GM12878 (cell line): Measurements from ENCODE around the gene SLC8B1.

ENCODE experiments used
- GABPA ChIP-seq: IDR thresholded peaks from 2 replicates; pipeline ENCODE4 v1.6.1; 2014; ENCODE audit warnings: antibody characterized with exemption, low read depth, mild to moderate bottlenecking, inconsistent platforms
- HDAC6 ChIP-seq: fragments of 200-600 bp; sonication (generic); IDR thresholded peaks from one replicate; pipeline ENCODE4 v1.8.0; 2017; ENCODE audit warnings: antibody characterized with exemption; ENCODE audit not compliant: unreplicated experiment
- MXI1 ChIP-seq: fragments of 150-350 bp; IDR thresholded peaks from 2 replicates; pipeline ENCODE4 v1.6.1; 2011; ENCODE audit warnings: low read depth, mild to moderate bottlenecking, inconsistent platforms, low read length, improper control_type of control experiment
- MYB ChIP-seq: fragments of 150-350 bp; IDR thresholded peaks from 2 replicates; pipeline ENCODE4 v1.6.1; 2014; ENCODE audit warnings: mild to moderate bottlenecking, low read depth, low read length, borderline replicate concordance
- NR2C2 ChIP-seq: IDR thresholded peaks from 2 replicates; pipeline ENCODE4 v1.6.1; 2011; ENCODE audit warnings: borderline replicate concordance, low read depth; ENCODE audit not compliant: control insufficient read depth, insufficient read length
- POLR2AphosphoS5 ChIP-seq: IDR thresholded peaks from 2 replicates; pipeline ENCODE4 v1.6.1; 2011; ENCODE audit warnings: mild to moderate bottlenecking, low read length, inconsistent platforms
- RAD21 ChIP-seq: IDR thresholded peaks from 2 replicates; pipeline ENCODE4 v1.6.1; 2011; ENCODE audit warnings: mild to moderate bottlenecking, low read depth, low read length, moderate library complexity; ENCODE audit not compliant: insufficient read depth
- STAT3 ChIP-seq: IDR thresholded peaks from 2 replicates; pipeline ENCODE4 v1.6.1; 2011; ENCODE audit warnings: low read depth, low read length, improper control_type of control experiment
- TCF7 ChIP-seq: IDR thresholded peaks from 2 replicates; pipeline ENCODE4 v1.6.1; 2014; ENCODE audit warnings: antibody characterized with exemption, borderline replicate concordance
- TF ChIP-seq, protein P1 (sequence below), 3 experiments: IDR thresholded peaks in 2 of 3; conservative IDR thresholded peaks in 1 of 3; 2 replicates each; pipeline ENCODE4 v1.5.1; 2011; ENCODE audit warnings: low read depth in 3 of 3, low read length in 3 of 3, mild to moderate bottlenecking in 3 of 3, control low read depth in 2 of 3, moderate library complexity in 2 of 3, inconsistent platforms in 1 of 3, mixed read lengths in 1 of 3; ENCODE audit not compliant: control insufficient read depth in 2 of 3, insufficient read depth in 1 of 3; ENCODE audit errors: extremely low read depth in 1 of 3
- TF ChIP-seq, protein P2 (sequence below): fragments of 450-650 bp; IDR thresholded peaks from 2 replicates; pipeline ENCODE4 v1.6.1; 2016; ENCODE audit warnings: mild to moderate bottlenecking, moderate library complexity, borderline replicate concordance

DNA sequence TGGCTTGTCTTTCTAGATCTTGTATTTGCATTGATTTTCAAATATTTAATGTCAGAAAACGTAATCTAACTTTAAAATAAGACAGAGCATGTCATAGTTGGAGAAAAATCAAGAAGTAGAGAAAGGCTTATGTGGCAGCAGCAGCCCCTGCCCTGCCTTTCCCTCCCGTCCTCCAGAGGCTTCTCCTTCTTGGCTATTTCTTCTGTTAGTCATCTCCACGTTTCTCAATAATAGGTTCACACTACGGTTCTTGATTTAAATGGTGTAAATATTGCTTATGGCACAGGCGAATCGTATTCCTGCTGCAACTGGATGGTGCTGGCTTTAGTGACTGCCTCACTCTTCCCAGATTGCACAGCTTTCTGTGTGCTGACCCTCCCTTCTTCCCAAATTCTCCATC lies 42.8 kb downstream of the SLC8B1 start:
- TF ChIP-seq MXI1 (no peak), HDAC6 (no peak), MYB (no peak), RAD21 (no peak), NR2C2 (no peak), TCF7 (no peak), STAT3 (no peak), POLR2AphosphoS5 (no peak), GABPA (no peak)
- TF ChIP-seq, protein P1, sequence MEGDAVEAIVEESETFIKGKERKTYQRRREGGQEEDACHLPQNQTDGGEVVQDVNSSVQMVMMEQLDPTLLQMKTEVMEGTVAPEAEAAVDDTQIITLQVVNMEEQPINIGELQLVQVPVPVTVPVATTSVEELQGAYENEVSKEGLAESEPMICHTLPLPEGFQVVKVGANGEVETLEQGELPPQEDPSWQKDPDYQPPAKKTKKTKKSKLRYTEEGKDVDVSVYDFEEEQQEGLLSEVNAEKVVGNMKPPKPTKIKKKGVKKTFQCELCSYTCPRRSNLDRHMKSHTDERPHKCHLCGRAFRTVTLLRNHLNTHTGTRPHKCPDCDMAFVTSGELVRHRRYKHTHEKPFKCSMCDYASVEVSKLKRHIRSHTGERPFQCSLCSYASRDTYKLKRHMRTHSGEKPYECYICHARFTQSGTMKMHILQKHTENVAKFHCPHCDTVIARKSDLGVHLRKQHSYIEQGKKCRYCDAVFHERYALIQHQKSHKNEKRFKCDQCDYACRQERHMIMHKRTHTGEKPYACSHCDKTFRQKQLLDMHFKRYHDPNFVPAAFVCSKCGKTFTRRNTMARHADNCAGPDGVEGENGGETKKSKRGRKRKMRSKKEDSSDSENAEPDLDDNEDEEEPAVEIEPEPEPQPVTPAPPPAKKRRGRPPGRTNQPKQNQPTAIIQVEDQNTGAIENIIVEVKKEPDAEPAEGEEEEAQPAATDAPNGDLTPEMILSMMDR (IDR thresholded peaks at IDR 0.05 in 2 of 3, conservative IDR thresholded peaks at IDR 0.05 in 1 of 3; ENCODE audit: control insufficient read depth in 2 of 3, extremely low read depth in 1 of 3, insufficient read depth in 1 of 3, low read depth in 3 of 3, low read length in 3 of 3), result no peak
- TF ChIP-seq, protein P2, sequence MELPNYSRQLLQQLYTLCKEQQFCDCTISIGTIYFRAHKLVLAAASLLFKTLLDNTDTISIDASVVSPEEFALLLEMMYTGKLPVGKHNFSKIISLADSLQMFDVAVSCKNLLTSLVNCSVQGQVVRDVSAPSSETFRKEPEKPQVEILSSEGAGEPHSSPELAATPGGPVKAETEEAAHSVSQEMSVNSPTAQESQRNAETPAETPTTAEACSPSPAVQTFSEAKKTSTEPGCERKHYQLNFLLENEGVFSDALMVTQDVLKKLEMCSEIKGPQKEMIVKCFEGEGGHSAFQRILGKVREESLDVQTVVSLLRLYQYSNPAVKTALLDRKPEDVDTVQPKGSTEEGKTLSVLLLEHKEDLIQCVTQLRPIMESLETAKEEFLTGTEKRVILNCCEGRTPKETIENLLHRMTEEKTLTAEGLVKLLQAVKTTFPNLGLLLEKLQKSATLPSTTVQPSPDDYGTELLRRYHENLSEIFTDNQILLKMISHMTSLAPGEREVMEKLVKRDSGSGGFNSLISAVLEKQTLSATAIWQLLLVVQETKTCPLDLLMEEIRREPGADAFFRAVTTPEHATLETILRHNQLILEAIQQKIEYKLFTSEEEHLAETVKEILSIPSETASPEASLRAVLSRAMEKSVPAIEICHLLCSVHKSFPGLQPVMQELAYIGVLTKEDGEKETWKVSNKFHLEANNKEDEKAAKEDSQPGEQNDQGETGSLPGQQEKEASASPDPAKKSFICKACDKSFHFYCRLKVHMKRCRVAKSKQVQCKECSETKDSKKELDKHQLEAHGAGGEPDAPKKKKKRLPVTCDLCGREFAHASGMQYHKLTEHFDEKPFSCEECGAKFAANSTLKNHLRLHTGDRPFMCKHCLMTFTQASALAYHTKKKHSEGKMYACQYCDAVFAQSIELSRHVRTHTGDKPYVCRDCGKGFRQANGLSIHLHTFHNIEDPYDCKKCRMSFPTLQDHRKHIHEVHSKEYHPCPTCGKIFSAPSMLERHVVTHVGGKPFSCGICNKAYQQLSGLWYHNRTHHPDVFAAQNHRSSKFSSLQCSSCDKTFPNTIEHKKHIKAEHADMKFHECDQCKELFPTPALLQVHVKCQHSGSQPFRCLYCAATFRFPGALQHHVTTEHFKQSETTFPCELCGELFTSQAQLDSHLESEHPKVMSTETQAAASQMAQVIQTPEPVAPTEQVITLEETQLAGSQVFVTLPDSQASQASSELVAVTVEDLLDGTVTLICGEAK, result no peak
